Heart left ventricle (tissue), 13 donors: ENCODE measurements around the gene ULK1.
"Not testable (repeated sequence)": the region's sequence is repeated elsewhere in the genome, so short reads cannot be mapped to it uniquely, and the experiment has no call there.

Experiments
- POLR2A ChIP-seq, 2 donors: fragments of 450-650 bp; IDR thresholded peaks; one replicate each; pipeline ENCODE4 v1.6.1; 2017; ENCODE audit warnings: antibody characterized with exemption in 2 of 2, mild to moderate bottlenecking in 2 of 2, moderate library complexity in 2 of 2
- TF ChIP-seq, protein P1 (sequence below), 12 donors: fragments of 200-600 bp; sonication (generic) in 4 of 12; IDR thresholded peaks; one replicate each; pipeline versions ENCODE4 v1.5.0 to v1.8.0; 2018 to 2022; ENCODE audit warnings: antibody characterized with exemption in 12 of 12, mild to moderate bottlenecking in 5 of 12
- donor health status: ischemic (EF 13 %, LVEDD 7.1; RV severe dilation, severe dysfunction).
- donor health status: DM: no; HTN: yes; CAD: no.
- donor health status: DM: no; HTN: no; CAD: no.
- donor health status: ischemic (EF 25% LVEDD 6.9; RV normal size, moderate dysfunction).
- donor health status: ischemic (EF 25% LVEDD 5.7; RV mildly dilated, moderate dysfunction).
- donor health status: ischemic (EF 35%, LVEDD 5.7; RV mildly dilated, moderate dysfunction).
- donor health status: nonischemic (EF 11% LVEDD 7.7; RV severe dilation, severe dysfunction).
- donor health status: DM: yes; HTN: yes; CAD: no.
- donor health status: PGD.
- donor health status: ischemic (EF 29% LVEDD 5.4; RV normal size, mild dysfunction).
- donor health status: nonischemic (EF 23%, LVEDD 6.1; RV moderate dilation, normal function).

DNA sequence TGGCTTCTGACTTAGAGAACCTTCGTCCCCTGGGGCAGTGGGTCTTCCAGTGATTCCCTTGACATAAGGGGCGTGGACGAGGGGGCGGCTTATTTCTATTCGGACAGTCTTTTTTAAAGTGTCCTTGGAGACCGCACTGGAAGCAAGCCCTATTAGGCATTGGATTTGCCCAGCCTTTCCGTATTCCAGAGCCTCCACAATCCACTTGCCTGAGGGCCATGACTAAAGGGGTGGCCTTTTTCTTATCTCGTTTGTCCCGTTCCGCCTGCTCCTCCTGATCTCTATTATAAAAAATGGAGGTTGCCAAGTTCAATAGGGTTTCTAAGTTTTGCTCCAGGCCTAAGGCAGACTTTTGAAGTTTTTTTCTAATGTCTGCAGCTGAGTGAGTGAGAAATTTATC lies 17.2 kb upstream of the ULK1 start:
- TF ChIP-seq, protein P1, sequence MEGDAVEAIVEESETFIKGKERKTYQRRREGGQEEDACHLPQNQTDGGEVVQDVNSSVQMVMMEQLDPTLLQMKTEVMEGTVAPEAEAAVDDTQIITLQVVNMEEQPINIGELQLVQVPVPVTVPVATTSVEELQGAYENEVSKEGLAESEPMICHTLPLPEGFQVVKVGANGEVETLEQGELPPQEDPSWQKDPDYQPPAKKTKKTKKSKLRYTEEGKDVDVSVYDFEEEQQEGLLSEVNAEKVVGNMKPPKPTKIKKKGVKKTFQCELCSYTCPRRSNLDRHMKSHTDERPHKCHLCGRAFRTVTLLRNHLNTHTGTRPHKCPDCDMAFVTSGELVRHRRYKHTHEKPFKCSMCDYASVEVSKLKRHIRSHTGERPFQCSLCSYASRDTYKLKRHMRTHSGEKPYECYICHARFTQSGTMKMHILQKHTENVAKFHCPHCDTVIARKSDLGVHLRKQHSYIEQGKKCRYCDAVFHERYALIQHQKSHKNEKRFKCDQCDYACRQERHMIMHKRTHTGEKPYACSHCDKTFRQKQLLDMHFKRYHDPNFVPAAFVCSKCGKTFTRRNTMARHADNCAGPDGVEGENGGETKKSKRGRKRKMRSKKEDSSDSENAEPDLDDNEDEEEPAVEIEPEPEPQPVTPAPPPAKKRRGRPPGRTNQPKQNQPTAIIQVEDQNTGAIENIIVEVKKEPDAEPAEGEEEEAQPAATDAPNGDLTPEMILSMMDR (IDR thresholded peaks at IDR 0.05) = not testable (repeated sequence)
- not testable (repeated sequence) for TF ChIP-seq POLR2A (IDR thresholded peaks at IDR 0.05)
